ES-I3 (cell line): ENCODE results near the gene CDON.

Experiments used
- H3K36me3 ChIP-seq: 2 replicates; pipeline ENCODE4 v1.6.1; 2013; ENCODE audit warnings: mild to moderate bottlenecking, low read length, control low read depth, moderate library complexity; ENCODE audit not compliant: insufficient read depth
- H3K4me1 ChIP-seq: 2 replicates; pipeline ENCODE4 v1.6.1; 2013; ENCODE audit warnings: mild to moderate bottlenecking, control low read depth, low read length; ENCODE audit not compliant: insufficient read depth
- H3K9ac ChIP-seq: 2 replicates; pipeline ENCODE4 v1.6.1; 2013; ENCODE audit warnings: low read depth, mild to moderate bottlenecking, low read length, moderate library complexity
- H3K9me3 ChIP-seq: 2 replicates; pipeline ENCODE4 v1.6.1; 2013; ENCODE audit warnings: mild to moderate bottlenecking, low read length, moderate library complexity; ENCODE audit not compliant: control insufficient read depth, insufficient read depth

Gene CDON

GRCh38 chr11:126100716-126101115, 38.0 kb upstream of the CDON start:
- Histone ChIP-seq H3K9ac (no peak overlapping the region), H3K4me1 (peaks cover 29% of the 10 kb centered on the region), H3K36me3 (no peaks in the 10 kb centered on the region), H3K9me3 (no peaks in the 10 kb centered on the region)

GRCh38 chr11:126098204-126098769, 35.6 kb upstream of the CDON start:
- H3K4me1 ChIP-seq = peaks cover 7% of the 10 kb centered on the region
- H3K9me3 ChIP-seq = no peaks in the 10 kb centered on the region
- no peak overlapping the region for H3K9ac ChIP-seq
- no peaks in the 10 kb centered on the region for H3K36me3 ChIP-seq

- H3K9ac ChIP-seq = no peak overlapping the region
- H3K4me1 ChIP-seq = peaks cover 4% of the 10 kb centered on the region
Measured at GRCh38 chr11:126095745-126096144, 33.1 kb upstream of the CDON start.

GRCh38 chr11:126090452-126090851, 27.8 kb upstream of the CDON start:
- Histone ChIP-seq H3K9ac (no peak overlapping the region), H3K36me3 (no peaks in the 10 kb centered on the region; the same call in 1 of the 2 replicates), H3K9me3 (no peaks in the 10 kb centered on the region), H3K4me1 (no peaks in the 10 kb centered on the region; the same call in 1 of the 2 replicates)

More at GRCh38 chr11:126095745-126096144, 33.1 kb upstream of the CDON start:
- no peaks in the 10 kb centered on the region for H3K9me3 ChIP-seq
- H3K36me3 ChIP-seq = no peaks in the 10 kb centered on the region; the same call in 1 of the 2 replicates

- Histone ChIP-seq H3K36me3 (no peaks in the 10 kb centered on the region; the same call in 1 of the 2 replicates), H3K9me3 (no peaks in the 10 kb centered on the region), H3K9ac (no peak overlapping the region), H3K4me1 (peaks cover 6% of the 10 kb centered on the region)
Measured at GRCh38 chr11:126088999-126089398, 26.3 kb upstream of the CDON start.

- Histone ChIP-seq H3K9me3 (no peaks in the 10 kb centered on the region), H3K9ac (no peak overlapping the region), H3K36me3 (no peaks in the 10 kb centered on the region), H3K4me1 (peaks cover 29% of the 10 kb centered on the region)
Measured at GRCh38 chr11:126086248-126086647, 23.6 kb upstream of the CDON start.

GRCh38 chr11:126084608-126084912, 21.9 kb upstream of the CDON start:
- Histone ChIP-seq H3K9ac (no peak overlapping the region), H3K9me3 (no peaks in the 10 kb centered on the region), H3K4me1 (peaks cover 43% of the 10 kb centered on the region), H3K36me3 (no peaks in the 10 kb centered on the region)

GRCh38 chr11:126083829-126084607, 21.4 kb upstream of the CDON start:
- Histone ChIP-seq H3K4me1 (peaks cover 48% of the 10 kb centered on the region), H3K36me3 (no peaks in the 10 kb centered on the region), H3K9ac (no peak overlapping the region), H3K9me3 (no peaks in the 10 kb centered on the region)

- H3K4me1 ChIP-seq = peaks cover 48% of the 10 kb centered on the region
- H3K36me3 ChIP-seq = no peaks in the 10 kb centered on the region
- H3K9me3 ChIP-seq = no peaks in the 10 kb centered on the region
- no peak overlapping the region; the same call in 1 of the 2 replicates for H3K9ac ChIP-seq
Measured at GRCh38 chr11:126082251-126083109, 19.8 kb upstream of the CDON start.

- Histone ChIP-seq H3K36me3 (no peaks in the 10 kb centered on the region), H3K4me1 (peaks cover 48% of the 10 kb centered on the region), H3K9ac (no peak overlapping the region), H3K9me3 (no peaks in the 10 kb centered on the region)
Measured at GRCh38 chr11:126081915-126082250, 19.2 kb upstream of the CDON start.

- peaks cover 48% of the 10 kb centered on the region for H3K4me1 ChIP-seq
- H3K9me3 ChIP-seq = no peaks in the 10 kb centered on the region
- no peak overlapping the region for H3K9ac ChIP-seq
- no peaks in the 10 kb centered on the region for H3K36me3 ChIP-seq
Measured at GRCh38 chr11:126080161-126080941, 17.7 kb upstream of the CDON start.

- peaks cover 48% of the 10 kb centered on the region for H3K4me1 ChIP-seq
- no peaks in the 10 kb centered on the region for H3K9me3 ChIP-seq
- H3K9ac ChIP-seq = no peak overlapping the region
- no peaks in the 10 kb centered on the region for H3K36me3 ChIP-seq
Measured at GRCh38 chr11:126079621-126080124, 17.0 kb upstream of the CDON start.

- Histone ChIP-seq H3K36me3 (no peaks in the 10 kb centered on the region), H3K9me3 (no peaks in the 10 kb centered on the region), H3K9ac (no peak overlapping the region), H3K4me1 (peaks cover 38% of the 10 kb centered on the region)
Measured at GRCh38 chr11:126076641-126077040, 14.0 kb upstream of the CDON start.
